HG02970 (cell line): ENCODE data around the gene ATP11A.

Experiments
- ATAC-seq: cut with Tn5 transposase; IDR thresholded peaks from one replicate; pipeline ENCODE4 v1.9.1; 2021; ENCODE audit warnings: mild to moderate bottlenecking, moderate library complexity, moderate number of reproducible peaks; ENCODE audit not compliant: unreplicated experiment, low FRiP score

Gene ATP11A

DNA sequence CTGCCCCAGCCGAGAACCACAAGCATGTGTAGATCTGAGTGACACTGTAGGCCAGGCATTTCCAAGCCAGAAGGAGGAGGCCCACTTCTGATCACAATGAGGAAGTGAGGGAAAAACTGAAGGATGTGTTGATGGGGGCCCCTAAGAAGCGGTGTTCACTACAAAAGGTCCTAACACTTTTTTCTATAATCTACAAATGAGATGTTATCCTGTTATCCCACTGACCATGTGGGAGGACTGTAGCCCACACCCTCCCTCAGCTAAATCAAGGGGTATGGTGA lies 180.2 kb downstream of the ATP11A start:
- ATAC-seq, result no peak

DNA sequence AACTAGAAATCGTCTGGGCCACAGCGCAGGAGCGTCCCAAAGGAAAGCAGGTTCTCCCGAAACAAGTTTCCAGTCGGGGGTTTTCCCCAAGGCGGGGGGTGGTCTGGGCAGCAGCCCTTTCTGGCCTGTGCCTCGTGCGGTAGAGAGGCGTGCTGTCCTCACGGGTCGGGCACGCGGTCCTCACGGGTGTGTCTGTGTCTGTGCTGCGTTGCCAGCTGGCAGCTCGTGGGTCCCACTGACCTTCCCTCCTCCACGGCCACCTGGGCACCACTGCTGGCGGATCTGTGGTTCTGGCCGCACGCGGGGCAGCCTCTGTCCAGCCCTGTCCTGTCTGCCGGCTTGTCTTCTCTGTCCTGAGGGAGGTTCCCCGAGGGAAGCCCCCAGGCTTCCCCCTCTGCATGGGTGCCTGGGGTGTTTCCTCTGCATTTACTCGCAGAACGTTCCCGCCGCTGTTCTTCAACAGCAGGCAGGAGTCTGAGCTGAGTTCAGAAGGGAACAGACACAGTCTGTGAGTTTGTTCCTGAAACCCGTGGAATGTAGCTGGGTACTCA lies 181.0 kb downstream of the ATP11A start:
- ATAC-seq, result no peak

DNA sequence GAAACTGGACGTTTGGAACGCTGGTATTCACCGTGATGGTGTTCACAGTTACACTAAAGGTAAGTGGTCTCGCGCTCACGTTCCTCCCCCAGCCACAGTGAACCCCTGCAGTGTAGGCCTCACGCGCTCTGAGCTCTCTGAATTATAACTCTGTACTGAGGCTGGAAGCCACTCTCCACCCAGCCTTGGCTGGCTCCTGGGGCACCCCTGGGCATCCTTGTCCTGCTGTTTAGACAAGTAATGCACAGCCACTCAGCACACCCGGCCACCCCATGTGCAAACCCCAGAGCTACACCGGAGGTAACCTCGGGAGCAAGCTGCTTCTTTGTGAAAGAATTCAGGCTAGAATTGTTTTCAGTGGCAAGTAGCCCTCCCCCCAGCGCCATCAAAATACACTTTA lies 181.9 kb downstream of the ATP11A start:
- no peak for ATAC-seq

DNA sequence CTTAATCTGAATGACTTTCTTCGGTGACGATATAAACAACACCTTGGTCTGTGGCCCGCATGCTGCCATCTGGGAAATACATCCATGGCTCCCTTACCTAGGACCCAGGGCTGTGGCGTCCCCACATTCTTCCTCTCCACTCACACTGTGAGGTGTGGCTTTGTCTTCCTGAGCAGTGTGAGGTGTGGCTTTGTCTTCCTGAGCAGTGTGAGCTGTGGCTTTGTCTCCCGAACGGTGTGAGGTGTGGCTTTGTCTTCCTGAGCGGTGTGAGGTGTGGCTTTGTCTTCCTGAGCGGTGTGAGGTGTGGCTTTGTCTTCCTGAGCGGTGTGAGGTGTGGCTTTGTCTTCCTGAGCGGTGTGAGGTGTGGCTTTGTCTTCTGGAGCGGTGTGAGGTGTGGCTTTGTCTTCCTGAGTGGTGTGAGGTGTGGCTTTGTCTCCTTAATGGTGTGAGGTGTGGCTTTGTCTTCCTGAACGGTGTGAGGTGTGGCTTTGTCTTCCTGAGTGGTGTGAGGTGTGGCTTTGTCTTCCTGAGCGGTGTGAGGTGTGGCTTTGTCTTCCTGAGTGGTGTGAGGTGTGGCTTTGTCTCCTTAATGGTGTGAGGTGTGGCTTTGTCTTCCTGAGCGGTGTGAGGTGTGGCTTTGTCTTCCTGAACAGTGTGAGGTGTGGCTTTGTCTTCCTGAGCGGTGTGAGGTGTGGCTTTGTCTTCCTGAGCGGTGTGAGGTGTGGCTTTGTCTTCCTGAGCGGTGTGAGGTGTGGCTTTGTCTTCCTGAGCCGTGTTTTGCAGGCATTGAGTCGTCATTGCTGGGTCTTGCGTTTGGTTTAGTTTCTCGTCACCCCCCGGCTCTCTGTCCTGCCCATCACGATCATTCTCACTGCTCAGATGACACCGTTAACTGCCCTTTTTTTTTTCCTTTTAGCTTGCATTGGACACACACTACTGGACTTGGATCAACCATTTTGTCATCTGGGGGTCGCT lies 183.1 kb downstream of the ATP11A start:
- peak; percentile 21 for ATAC-seq

DNA sequence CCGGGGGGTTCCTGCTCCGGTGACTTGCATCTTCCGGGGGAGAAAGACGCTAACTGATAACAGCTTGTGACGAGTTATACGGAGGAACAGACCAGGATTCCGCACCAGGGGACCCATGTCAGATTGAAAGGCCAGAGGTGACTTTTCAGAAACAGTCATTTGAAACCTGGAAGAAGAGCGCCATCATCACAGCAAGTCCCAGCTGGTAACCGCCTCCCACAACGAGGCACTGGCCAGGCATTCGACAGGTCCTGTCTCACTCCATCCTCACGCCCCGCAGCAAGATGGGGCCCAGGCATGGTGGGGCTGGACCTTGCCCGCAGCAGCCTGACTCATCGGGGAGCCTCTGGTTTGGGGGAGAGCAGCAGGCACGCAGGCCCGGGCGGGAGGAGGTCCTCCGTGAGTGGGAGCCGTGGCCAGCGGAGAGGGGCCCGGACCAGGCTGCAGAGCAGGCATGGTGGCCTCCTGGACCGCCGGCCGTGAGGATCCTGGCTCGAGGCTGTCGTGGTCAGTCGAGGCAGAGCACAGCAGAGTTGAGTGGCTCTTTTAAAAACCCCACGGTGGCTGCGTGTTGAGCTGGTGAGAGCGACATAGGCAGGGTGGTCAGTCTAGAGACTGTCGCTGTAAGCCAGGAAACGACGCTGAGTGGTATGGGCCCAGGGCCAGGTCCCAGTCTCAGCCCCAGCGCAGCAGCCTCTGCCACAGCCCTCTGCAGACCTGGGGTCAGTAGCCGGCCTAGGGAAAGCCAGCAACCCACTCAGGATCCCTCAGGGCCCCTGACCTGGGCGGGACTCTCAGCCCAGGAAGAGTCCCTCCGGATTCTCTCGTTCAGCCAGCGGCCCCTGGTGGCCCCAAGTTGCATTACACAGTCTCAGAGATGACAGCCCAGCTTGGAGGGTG lies 184.3 kb downstream of the ATP11A start:
- peak; percentile 88 for ATAC-seq

DNA sequence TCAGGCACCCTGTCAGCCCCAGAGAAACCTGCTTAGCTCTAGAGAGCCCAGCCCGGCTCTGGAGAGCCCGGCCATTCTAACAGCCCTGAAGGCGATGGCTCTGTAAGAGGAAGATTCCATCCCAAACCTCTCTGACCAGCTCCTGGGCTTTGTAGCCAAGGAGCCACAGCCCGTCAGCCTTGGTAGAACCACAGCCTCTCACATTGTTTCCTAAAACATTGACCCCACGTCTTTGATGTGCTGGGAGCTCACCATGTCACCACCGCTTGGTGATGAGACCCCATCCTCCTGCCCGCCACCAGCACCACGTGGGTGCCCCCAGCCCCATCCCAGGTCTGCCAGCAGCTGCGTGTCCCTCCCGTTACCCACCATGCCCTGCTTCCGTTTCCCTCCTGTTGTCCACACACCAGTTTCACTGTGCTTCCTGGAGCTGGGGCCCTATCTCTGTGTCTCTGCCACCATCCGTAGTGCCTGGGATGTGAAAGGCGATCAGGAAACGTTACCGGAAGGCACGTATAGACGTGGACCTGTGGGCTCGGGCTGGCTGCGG lies 185.0 kb downstream of the ATP11A start:
- no peak for ATAC-seq

DNA sequence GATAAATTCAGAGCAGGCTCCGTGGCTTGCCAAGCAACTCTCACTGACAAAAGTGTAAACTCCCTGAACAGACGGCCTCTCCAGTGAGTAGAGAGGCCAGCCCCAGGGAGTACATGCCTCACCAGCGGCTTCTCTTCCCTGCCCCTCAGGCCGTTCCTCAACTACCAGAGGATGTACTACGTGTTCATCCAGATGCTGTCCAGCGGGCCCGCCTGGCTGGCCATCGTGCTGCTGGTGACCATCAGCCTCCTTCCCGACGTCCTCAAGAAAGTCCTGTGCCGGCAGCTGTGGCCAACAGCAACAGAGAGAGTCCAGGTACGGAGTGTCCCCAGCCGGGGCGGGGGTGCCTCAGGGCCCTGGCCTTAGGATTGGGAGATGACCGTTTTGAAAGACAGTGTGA lies 185.8 kb downstream of the ATP11A start:
- ATAC-seq, result no peak

DNA sequence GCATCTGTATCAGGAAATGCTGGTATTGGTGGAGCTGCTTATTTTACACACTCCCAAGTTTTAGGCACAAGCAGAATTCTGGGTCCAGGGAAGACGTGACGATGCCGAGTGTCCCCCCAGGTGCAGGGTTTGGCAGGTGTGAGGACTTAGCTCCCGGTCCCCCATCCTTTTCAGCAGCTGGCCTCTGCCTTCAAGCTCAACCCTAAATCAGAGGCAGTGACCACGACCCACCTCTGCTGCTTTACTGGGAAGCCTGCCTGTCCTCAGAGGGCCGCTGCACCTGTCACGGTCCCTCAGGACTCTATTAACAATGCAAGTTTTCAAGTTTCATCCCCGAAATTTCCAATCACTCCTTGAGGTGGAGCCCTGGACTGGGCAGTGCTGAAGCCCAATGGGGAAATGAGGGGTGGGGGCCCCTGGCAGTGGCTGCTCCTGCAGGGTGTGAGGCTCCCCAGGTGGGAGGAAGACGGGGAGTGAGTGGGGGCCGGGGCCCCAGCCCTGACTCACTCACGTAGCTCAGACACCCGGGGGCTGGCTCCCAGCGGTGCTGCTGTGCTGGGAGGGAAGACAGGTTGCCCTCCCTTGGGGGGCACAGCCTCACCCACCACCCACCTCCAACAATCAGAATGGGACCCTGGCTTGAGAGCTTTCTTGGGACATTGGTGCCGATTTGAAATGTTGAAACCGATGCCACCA lies 186.6 kb downstream of the ATP11A start:
- ATAC-seq, result no peak

DNA sequence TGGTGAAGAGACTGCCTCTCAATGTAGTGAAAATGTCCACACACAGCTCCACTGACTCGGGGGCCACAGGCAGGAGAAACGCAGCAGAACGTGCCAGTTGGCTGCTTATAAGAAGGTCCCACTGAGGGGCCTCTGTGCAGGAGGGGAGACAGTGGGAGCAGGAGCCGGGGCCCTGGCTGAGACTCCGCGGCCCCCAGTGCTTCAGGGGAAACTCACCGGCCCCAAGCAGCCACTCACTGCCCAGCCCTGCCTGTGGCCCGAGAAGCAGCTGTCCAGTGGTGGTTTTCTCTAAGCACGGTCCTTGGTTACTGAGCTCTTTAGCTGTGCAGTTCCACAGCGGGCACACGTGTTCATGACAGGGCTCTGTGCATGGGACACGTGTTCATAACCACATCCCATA lies 187.2 kb downstream of the ATP11A start:
- no peak for ATAC-seq

DNA sequence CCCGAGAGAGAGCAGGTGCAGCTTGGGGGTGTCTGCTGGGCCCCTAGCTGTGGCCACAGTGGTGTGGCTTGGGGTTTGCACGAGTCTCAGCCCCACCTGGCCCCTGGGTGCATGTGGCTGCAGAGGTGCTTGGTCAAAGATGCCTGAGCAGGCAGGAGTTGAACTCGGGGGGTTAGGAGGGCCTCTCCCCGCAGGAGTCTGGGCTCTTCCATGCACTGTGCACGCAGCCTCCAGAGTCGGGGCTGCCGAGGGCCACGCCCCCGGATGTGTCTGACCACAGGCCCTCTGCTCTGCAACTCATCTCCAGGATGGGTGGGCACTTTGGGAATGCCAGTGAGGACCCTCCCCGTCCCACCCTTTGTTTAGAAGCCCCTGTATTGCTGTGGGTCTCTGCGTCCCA lies 187.7 kb downstream of the ATP11A start:
- ATAC-seq, result no peak

DNA sequence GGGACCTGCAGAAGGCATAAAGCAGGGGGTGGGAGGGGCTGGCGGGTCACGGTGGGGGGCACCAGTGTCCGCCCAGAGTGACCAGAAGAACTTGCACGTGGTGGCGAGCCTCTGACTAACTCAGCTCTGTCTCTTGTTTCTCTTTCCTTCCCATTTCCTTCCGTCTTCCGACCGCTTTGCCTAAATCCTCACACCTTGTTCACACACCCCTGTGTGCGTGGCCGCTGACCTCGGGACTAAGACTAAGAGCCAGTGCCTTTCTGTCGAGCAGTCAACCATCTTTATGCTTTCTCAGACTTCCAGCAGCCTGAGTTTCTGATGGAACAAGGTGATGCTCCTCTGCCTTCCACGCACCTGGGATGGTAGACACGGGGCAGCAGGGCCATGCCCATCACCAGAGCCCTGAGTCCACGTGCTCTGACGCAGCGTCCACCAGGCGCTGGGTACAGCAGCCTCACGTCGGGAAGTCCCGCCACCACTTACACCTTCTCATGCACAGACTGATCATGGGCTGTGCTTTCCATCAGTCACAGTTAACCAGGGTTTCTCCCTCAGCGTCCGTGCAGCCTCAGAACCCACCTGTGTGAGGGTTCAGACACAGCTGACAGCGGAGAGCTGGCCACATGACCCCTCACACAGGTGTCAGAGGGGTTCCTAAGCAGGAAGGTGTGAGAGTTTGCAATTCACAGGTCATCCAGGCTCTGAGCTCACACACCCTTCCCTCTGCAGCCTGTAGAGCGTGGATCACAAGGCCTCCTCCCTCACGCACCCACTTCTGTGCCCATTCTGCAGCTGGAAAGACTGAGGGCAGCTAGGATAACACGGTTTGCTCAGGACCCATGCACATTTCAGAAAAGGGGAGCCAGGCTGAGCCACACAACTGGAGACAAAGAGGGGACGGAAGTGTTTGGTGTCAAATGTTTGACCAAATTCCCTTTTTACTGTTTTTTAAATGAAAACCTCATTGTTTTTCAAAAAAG lies 188.4 kb downstream of the ATP11A start:
- no peak for ATAC-seq

DNA sequence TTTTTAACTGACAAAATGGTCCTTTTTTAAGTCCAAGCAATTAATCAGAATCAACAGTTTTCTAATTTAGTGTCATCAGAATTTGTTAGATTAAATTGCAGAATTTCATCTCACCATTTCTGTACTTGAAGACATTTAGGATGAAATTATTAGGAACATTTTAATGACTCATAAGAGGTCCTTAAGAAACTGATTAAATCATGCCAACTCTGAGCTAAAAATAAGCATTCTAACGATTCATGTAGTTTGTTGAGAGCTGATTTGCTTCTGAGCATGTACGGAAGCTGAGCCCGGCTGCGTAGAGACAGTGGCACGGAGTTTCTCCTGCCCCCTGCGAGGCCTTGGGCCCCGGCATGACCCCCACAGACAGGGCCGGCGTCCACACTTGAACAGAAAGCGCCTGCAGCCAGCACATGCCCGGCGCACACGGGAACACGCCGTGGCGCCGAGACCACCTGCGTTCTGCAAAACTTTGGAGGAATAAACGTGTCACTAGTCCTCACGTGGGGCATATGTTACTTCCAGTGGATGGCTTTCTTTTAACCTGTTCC lies 189.5 kb downstream of the ATP11A start:
- no peak for ATAC-seq

DNA sequence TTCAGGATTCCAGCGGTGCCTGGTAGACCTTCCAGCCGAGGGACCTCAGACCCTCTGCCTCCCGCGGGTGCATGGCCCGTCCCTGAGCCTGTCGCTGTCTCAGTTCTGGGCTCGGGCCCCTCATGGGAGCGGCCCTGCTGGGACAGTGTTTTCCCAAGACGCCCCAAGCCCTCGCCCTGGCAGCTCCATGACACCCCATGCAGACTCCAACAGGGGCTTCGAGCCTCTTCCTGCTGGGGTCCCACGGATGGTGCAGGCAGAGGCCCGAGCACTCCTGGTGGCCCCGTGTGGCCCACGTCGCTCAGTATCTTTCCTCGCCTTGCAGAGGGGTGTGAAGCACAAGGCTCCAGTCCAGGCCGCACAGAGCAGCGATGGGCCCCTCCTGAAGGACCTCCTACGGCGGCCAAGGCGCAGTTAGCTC lies 190.4 kb downstream of the ATP11A start:
- no peak for ATAC-seq

DNA sequence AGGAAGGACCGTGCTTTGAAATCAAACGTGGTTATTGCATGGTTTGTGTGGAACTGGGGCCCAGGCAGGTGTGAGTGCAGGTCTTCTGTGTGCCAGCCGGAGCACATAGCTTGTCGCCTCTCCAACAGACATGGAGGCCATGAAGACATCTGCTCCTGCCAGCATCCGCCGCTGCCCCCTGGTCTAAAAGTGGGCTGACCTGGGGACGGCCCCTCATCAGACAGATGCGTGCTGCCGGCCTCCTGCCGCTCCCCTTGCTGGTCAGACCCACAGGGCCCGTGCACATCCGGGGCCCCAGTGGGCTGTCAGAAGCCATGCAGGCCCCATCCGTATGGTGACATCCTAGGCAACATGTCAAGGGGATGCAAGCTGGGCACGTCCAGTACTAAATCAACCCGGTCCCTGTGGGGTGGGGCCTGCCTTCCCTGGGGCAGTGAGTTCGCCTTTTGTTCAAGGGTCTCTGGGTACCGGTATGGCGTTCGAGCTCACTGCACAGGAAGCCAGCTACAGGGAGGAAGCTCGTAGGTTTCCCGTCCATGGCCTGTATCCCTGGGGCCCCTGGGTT lies 191.2 kb downstream of the ATP11A start:
- ATAC-seq, result no peak

DNA sequence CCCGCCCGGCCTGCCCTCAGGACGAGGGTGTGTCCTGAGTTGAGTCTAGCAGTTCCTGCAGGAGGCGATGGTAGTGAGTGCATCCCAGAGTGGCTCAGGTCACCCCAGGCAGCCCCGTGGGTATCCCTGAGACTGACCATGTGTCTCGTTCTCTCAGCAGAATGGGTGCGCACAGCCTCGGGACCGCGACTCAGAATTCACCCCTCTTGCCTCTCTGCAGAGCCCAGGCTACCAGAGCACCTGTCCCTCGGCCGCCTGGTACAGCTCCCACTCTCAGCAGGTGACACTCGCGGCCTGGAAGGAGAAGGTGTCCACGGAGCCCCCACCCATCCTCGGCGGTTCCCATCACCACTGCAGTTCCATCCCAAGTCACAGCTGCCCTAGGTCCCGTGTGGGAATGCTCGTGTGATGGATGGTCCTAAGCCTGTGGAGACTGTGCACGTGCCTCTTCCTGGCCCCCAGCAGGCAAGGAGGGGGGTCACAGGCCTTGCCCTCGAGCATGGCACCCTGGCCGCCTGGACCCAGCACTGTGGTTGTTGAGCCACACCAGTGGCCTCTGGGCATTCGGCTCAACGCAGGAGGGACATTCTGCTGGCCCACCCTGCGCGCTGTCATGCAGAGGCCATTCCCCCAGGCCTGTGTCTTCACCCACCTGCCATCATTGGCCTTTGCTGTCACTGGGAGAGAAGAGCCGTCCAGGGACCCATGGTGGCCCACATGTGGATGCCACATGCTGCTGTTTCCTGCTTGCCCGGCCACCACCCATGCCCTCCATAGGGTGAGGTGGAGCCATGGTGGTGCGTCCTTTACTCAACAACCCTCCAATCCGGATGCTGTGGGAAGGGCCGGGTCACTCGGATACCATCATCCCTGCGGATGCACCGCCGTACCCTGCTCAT lies 192.1 kb downstream of the ATP11A start:
- ATAC-seq, result no peak

DNA sequence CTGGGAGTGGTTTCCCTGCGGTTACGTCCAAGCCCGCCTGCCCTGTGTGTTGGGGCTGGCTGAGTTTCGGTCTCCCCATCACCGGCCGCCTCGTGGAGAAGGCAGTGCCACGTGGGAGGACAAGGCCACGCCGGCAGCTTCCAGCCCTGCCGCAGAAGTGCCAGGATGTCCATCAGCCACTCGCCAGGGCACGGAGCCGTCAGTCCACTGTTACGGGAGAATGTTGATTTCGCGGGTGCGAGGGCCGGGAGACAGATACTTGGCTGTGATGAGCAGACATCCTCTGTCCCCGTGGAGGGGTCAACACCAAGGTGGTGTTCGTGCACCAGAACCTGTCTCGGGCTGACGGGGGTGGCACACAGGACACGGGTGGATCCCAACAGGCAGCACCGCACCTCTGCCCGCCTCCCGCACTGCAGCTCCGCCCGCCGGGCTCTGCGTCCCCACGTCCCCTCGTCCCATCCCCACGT lies 192.8 kb downstream of the ATP11A start:
- no peak for ATAC-seq

DNA sequence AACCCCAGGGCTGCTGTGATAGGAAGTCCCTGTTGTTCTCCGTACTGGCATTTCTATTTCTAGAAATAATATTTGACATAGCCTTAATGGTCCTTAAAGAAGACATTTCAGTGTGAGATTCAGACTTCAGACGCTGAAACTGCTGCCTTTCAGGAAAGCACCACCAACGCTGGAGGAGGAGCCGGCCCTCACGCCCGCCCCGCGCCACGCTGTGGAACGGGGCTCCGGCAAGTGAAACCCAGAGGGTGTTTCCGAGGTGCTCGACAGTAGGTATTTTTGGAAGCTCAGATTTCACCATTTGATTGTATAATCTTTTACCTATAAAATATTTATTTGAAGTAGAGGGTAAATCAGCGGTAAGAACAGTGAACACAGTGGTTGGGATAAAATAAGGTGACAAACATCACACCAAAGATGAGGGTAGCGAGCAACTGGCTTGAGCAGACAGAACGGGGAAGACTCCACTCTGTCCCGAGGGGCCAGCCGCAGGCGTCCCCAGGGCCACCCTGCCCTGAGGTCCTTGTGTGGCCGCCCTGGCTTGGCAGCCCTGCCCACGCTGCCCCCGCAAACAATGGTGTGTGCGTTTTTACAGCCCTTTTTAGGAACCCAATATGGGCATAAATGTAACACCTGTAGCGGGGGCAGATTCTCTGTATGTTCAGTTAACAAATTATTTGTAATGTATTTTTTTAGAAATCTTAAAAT lies 193.6 kb downstream of the ATP11A start:
- no peak for ATAC-seq
